ENCODE data around the gene SPATA7. TPM values are rescaled to one million over a fixed set of nuclear protein-coding genes. Genes with fewer than 3 reads are reported as not detected.

SPATA7 gene
- total RNA-seq, 1 experiment from 2014 or later, result 5.3 TPM

GRCh38 chr14:88348546-88348945 lies 36.9 kb upstream of the SPATA7 start:
- Histone ChIP-seq H3K79me2 (ENCODE audit: insufficient read depth, low read length) (no peaks in the 10 kb centered on the region), H3T11ph (ENCODE audit: low read length) (no peak overlapping the region), H3K4me1 (ENCODE audit: insufficient read depth, low read length) (no peaks in the 10 kb centered on the region), H2BK12ac (ENCODE audit: insufficient read length, low read depth, low read length) (no peak overlapping the region), H3K27me3 (ENCODE audit: insufficient read depth, low read length) (no peaks in the 10 kb centered on the region), H3K27ac (ENCODE audit: insufficient read length, low read depth, low read length) (no peak overlapping the region), H4K20me1 (ENCODE audit: control insufficient read depth, insufficient read depth, insufficient read length) (no peaks in the 10 kb centered on the region), H3K9me3 (ENCODE audit: control insufficient read depth, low read depth, low read length) (no peaks in the 10 kb centered on the region), H2BK20ac (ENCODE audit: low read depth, low read length, poor library complexity, severe bottlenecking) (no peak overlapping the region), H3K4ac (ENCODE audit: low read depth, low read length) (no peak overlapping the region), H4K5ac (ENCODE audit: insufficient read length, low read depth, low read length) (no peak overlapping the region), H4K8ac (replicated peaks; ENCODE audit: insufficient read length, low read depth, low read length) (no peak overlapping the region), H3K23me2 (ENCODE audit: insufficient read length, low read depth, low read length, poor library complexity, severe bottlenecking) (no peaks in the 10 kb centered on the region), H2BK15ac (ENCODE audit: low read depth, low read length) (no peak overlapping the region), H3K56ac (ENCODE audit: insufficient read length, low read depth, low read length) (no peak overlapping the region), H2BK5ac (ENCODE audit: insufficient read length, low read length) (no peak overlapping the region), H3K79me1 (ENCODE audit: insufficient read depth, low read depth, low read length, poor library complexity, severe bottlenecking) (no peaks in the 10 kb centered on the region), H2BK120ac (ENCODE audit: low read depth, low read length, poor library complexity, severe bottlenecking) (no peak overlapping the region), H3K9ac (ENCODE audit: extremely low read depth, insufficient read length, low read length) (no peak overlapping the region), H2AK5ac (ENCODE audit: insufficient read length, low read length) (no peak overlapping the region), H2AFZ (ENCODE audit: low read length) (no peak overlapping the region), H3K14ac (ENCODE audit: insufficient read depth, low read length) (no peak overlapping the region), H4K91ac (ENCODE audit: insufficient read length, low read depth, low read length) (no peak overlapping the region), H3K4me2 (ENCODE audit: insufficient read depth, insufficient read length, low read length) (no peak overlapping the region), H3K18ac (ENCODE audit: insufficient read length, low read depth, low read length) (no peak overlapping the region), H3K23ac (ENCODE audit: insufficient read length, low read depth, low read length) (no peak overlapping the region)
- Mint-ChIP-seq H3K9me3 (no peaks in the 10 kb centered on the region), H3K27me3 (ENCODE audit: low read depth) (no peaks in the 10 kb centered on the region; the same call in 1 of the 2 replicates), H3K27ac (no peak overlapping the region), H3K36me3 (ENCODE audit: insufficient read depth in 1 of 3, low read depth in 3 of 3) (no peaks in the 10 kb centered on the region), H3K4me1 (peaks cover 4 to 5% of the 10 kb centered on the region in 2 experiments; a peak in 2 of 4 replicates), H3K4me3 (no peak overlapping the region)
- no CpG with 5 or more reads among the region's 3 CpGs for WGBS (ENCODE audit: extremely low coverage, insufficient read length, low lambda C conversion rate)
- DNase-seq, result no peak
- TF ChIP-seq CTCF (conservative IDR thresholded peaks at IDR 0.05), result no peak

Data from H9 (cell line).